ENCODE data around the gene NDE1.
"Not testable (repeated sequence)": the region's sequence is repeated elsewhere in the genome, so short reads cannot be mapped to it uniquely, and the experiment has no call there.

The NDE1 gene

DNA sequence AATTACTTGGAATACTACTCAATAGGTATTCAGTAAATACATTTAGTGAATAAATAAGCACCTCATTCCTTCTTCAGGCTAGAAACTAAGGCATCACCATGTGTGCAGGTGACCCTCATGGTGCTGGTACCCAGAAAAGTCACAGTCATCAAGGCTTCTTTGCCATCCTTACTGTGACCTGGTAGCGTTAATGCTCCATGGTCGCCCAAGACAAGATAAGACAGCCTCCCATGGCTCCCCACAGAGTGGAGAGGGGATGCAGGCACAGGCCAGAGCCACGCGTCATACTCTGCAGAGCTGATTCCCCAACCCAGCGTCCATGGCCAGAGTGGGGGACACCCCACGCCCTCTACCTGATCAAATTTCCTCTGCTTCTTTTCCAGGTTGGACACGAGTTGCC is 73.8 kb downstream of the NDE1 start:
- H2AFZ ChIP-seq (ENCODE audit: low read depth, low read length, severe bottlenecking), result no peak overlapping the region
- no peak overlapping the region for H3K4me2 ChIP-seq (ENCODE audit: low read depth, low read length, poor library complexity, severe bottlenecking)
- TF ChIP-seq EZH2phosphoT487 (conservative IDR thresholded peaks at IDR 0.05; ENCODE audit: low read length), result no peak
- TF ChIP-seq, protein P1, sequence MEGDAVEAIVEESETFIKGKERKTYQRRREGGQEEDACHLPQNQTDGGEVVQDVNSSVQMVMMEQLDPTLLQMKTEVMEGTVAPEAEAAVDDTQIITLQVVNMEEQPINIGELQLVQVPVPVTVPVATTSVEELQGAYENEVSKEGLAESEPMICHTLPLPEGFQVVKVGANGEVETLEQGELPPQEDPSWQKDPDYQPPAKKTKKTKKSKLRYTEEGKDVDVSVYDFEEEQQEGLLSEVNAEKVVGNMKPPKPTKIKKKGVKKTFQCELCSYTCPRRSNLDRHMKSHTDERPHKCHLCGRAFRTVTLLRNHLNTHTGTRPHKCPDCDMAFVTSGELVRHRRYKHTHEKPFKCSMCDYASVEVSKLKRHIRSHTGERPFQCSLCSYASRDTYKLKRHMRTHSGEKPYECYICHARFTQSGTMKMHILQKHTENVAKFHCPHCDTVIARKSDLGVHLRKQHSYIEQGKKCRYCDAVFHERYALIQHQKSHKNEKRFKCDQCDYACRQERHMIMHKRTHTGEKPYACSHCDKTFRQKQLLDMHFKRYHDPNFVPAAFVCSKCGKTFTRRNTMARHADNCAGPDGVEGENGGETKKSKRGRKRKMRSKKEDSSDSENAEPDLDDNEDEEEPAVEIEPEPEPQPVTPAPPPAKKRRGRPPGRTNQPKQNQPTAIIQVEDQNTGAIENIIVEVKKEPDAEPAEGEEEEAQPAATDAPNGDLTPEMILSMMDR (IDR thresholded peaks at IDR 0.05; ENCODE audit: insufficient read depth, low read length, poor library complexity, severe bottlenecking), result no peak
- no peaks in the 10 kb centered on the region for H3K79me2 ChIP-seq (ENCODE audit: insufficient read depth, low read length)
- no peaks in the 10 kb centered on the region; the same call in 1 of the 2 replicates for H3K36me3 ChIP-seq (ENCODE audit: low read length)
- H3K9ac ChIP-seq (ENCODE audit: low read length), result no peak overlapping the region
- no peak overlapping the region for H3K4me3 ChIP-seq (ENCODE audit: insufficient read depth, low read length, poor library complexity, severe bottlenecking)
- no peaks in the 10 kb centered on the region for H3F3A ChIP-seq (ENCODE audit: insufficient read depth)
- no peak overlapping the region for H3K27ac ChIP-seq (ENCODE audit: low read depth, low read length)
- no peaks in the 10 kb centered on the region for H3K27me3 ChIP-seq (ENCODE audit: low read length)
- H3K9me2 ChIP-seq (replicated peaks; ENCODE audit: insufficient read depth, low read length), result no peaks in the 10 kb centered on the region
- H4K20me1 ChIP-seq (ENCODE audit: low read depth, low read length), result no peaks in the 10 kb centered on the region
- H3K9me3 ChIP-seq (ENCODE audit: insufficient read depth, low read length), result no peaks in the 10 kb centered on the region

DNA sequence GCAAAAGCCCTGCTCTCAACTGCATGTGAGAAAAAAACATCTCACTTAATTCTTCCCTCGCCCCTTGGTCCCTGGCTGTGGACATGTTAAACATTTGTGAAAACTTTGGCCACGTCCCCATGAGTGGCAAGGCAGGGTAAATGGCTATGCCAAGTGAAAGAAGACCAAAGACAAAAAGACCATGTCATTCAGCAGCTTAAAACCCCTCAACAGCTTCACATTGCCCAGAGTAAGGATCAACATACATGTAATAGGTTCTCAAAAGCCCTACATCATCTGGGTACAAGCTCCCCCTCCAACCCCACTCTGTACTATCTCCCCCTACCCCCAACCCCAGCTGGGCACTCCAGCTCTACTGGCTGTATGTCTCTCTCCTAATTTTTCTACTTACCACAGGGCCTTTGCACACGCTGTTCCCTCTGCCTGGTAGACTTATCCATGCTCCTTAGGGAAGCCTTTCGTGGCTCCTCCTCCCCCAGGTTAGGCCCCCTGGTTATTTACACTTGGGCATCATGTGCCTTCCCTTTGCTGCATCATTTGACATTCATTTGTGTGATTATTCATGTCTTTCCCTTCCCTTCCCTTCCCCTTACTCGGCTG is 75.7 kb downstream of the NDE1 start:
- H3K4me3 ChIP-seq (ENCODE audit: insufficient read depth, low read length, poor library complexity, severe bottlenecking), result no peak overlapping the region
- no peak overlapping the region for H3K4me2 ChIP-seq (ENCODE audit: low read depth, low read length, poor library complexity, severe bottlenecking)
- no peak overlapping the region for H2AFZ ChIP-seq (ENCODE audit: low read depth, low read length, severe bottlenecking)
- no peaks in the 10 kb centered on the region for H3K27me3 ChIP-seq (ENCODE audit: low read length)
- no peak overlapping the region for H3K27ac ChIP-seq (ENCODE audit: low read depth, low read length)
- no peaks in the 10 kb centered on the region for H4K20me1 ChIP-seq (ENCODE audit: low read depth, low read length)
- no peaks in the 10 kb centered on the region for H3K9me3 ChIP-seq (ENCODE audit: insufficient read depth, low read length)
- no peak overlapping the region for H3K9ac ChIP-seq (ENCODE audit: low read length)
- no peaks in the 10 kb centered on the region; the same call in 1 of the 2 replicates for H3K36me3 ChIP-seq (ENCODE audit: low read length)
- H3F3A ChIP-seq (ENCODE audit: insufficient read depth), result no peaks in the 10 kb centered on the region
- TF ChIP-seq, protein P1 (IDR thresholded peaks at IDR 0.05; ENCODE audit: insufficient read depth, low read length, poor library complexity, severe bottlenecking), result no peak
- TF ChIP-seq EZH2phosphoT487 (conservative IDR thresholded peaks at IDR 0.05; ENCODE audit: low read length), result no peak
- no peaks in the 10 kb centered on the region for H3K79me2 ChIP-seq (ENCODE audit: insufficient read depth, low read length)
- no peaks in the 10 kb centered on the region for H3K9me2 ChIP-seq (replicated peaks; ENCODE audit: insufficient read depth, low read length)

DNA sequence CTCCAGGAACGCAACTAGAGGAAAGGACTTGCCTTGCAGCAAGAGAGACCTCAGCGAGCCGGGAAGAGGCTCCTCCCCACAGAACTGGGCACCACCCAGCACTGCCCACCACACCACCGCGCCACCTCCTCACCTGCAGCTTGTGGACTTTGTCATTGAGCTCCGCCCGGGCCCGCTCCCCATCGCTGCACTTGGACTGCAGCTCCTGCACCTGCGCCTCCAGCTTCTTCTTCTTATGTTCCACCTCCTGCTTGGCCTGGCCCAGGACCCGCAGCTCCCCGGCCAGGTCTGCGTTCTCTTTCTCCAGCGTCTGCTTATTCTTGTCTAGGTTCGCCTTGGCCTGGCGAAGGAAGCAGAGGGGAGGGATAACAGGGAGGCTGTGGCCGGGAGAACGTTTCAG is 76.7 kb downstream of the NDE1 start:
- H3K9me2 ChIP-seq (replicated peaks; ENCODE audit: insufficient read depth, low read length), result no peaks in the 10 kb centered on the region
- no peak overlapping the region for H3K4me3 ChIP-seq (ENCODE audit: insufficient read depth, low read length, poor library complexity, severe bottlenecking)
- H3K36me3 ChIP-seq (ENCODE audit: low read length), result no peaks in the 10 kb centered on the region; the same call in 1 of the 2 replicates
- TF ChIP-seq, protein P1 (IDR thresholded peaks at IDR 0.05; ENCODE audit: insufficient read depth, low read length, poor library complexity, severe bottlenecking), result no peak
- no peak for TF ChIP-seq EZH2phosphoT487 (conservative IDR thresholded peaks at IDR 0.05; ENCODE audit: low read length)
- H3K9me3 ChIP-seq (ENCODE audit: insufficient read depth, low read length), result no peaks in the 10 kb centered on the region
- H3K27ac ChIP-seq (ENCODE audit: low read depth, low read length), result no peak overlapping the region
- H4K20me1 ChIP-seq (ENCODE audit: low read depth, low read length), result no peaks in the 10 kb centered on the region
- no peaks in the 10 kb centered on the region for H3K27me3 ChIP-seq (ENCODE audit: low read length)
- H3K79me2 ChIP-seq (ENCODE audit: insufficient read depth, low read length), result no peaks in the 10 kb centered on the region
- H3F3A ChIP-seq (ENCODE audit: insufficient read depth), result no peaks in the 10 kb centered on the region
- no peak overlapping the region for H3K4me2 ChIP-seq (ENCODE audit: low read depth, low read length, poor library complexity, severe bottlenecking)
- no peak overlapping the region for H2AFZ ChIP-seq (ENCODE audit: low read depth, low read length, severe bottlenecking)
- no peak overlapping the region for H3K9ac ChIP-seq (ENCODE audit: low read length)

- H3K27ac ChIP-seq (ENCODE audit: low read depth, low read length); H3F3A ChIP-seq (ENCODE audit: insufficient read depth); H3K36me3 ChIP-seq (ENCODE audit: low read length); H3K9me2 ChIP-seq (replicated peaks; ENCODE audit: insufficient read depth, low read length); H3K27me3 ChIP-seq (ENCODE audit: low read length); H3K9me3 ChIP-seq (ENCODE audit: insufficient read depth, low read length); H2AFZ ChIP-seq (ENCODE audit: low read depth, low read length, severe bottlenecking); H3K4me2 ChIP-seq (ENCODE audit: low read depth, low read length, poor library complexity, severe bottlenecking); H3K79me2 ChIP-seq (ENCODE audit: insufficient read depth, low read length); H3K4me3 ChIP-seq (ENCODE audit: insufficient read depth, low read length, poor library complexity, severe bottlenecking); H3K9ac ChIP-seq (ENCODE audit: low read length); H4K20me1 ChIP-seq (ENCODE audit: low read depth, low read length): not testable (repeated sequence)
These were observed 77.7 kb downstream of the NDE1 start for GRCh38 chr16:15727697-15728096.
